ENCODE data around the gene PLAC9.
A peak's percentile ranks its signal among the peaks of the same experiment; 100 is the strongest.
"Not testable (repeated sequence)": the region's sequence is repeated elsewhere in the genome, so short reads cannot be mapped to it uniquely, and the experiment has no call there.

PLAC9 gene, protein sequence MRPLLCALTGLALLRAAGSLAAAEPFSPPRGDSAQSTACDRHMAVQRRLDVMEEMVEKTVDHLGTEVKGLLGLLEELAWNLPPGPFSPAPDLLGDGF

DNA sequence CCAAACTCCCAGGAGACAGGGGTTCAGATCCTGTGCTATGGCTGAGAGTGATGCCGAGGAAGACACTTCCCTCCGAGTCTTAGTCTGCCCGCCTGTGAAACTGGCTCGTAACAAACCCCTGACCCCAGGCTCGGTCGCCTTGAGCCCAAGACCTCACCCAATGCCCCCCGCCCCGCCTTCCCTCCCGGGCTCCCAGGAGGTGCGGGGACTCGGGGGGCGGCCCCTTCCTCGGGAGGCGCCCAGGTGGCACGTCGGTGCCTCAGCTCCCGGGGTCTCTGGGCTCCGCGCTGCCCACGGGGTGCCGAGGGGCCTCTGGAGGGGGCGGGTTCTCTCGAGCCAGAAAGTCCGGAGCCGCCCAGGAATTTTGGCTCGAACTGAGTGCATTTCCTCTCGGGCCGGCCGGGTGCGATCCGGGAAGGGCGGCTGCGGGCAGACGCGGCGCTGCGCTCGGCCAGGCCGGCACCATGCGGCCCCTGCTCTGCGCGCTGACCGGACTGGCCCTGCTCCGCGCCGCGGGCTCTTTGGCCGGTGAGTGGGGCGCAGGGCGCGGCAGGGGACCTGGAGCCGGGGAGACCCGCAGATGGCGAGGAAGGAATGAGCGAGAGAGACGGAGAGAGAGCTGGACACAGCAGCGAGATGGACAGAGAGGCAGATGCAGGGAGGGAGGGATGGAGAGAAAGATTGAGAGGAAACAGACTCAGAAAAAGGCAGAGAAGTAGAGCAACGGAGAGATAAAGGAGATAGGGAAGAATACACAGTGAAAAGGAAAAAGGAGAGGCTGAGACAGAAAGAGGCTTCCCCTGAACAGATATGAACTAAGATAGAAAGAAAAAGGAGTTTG, at the start of gene PLAC9:
PLAC9 (plus strand) TSS at position 432 of the 841 bp plus-strand sequence; CDS start at position 465, 33 bp downstream.
- H3K4me3 Mint-ChIP-seq = peak within 1 kb of the TSS; percentile 1
- H3K27ac Mint-ChIP-seq = no peak within 1 kb of the TSS
- H3K27me3 Mint-ChIP-seq = peaks cover 42% of the 10 kb centered on the region
- H3K4me1 Mint-ChIP-seq (ENCODE audit: low read depth) = peaks cover 9% of the 10 kb centered on the region
- H3K9me3 Mint-ChIP-seq = no peaks in the 10 kb centered on the region
- no peaks in the 10 kb centered on the region for H3K36me3 Mint-ChIP-seq (ENCODE audit: low read depth)
- intact Hi-C loops (cut with micrococcal nuclease) = no loop called here

DNA sequence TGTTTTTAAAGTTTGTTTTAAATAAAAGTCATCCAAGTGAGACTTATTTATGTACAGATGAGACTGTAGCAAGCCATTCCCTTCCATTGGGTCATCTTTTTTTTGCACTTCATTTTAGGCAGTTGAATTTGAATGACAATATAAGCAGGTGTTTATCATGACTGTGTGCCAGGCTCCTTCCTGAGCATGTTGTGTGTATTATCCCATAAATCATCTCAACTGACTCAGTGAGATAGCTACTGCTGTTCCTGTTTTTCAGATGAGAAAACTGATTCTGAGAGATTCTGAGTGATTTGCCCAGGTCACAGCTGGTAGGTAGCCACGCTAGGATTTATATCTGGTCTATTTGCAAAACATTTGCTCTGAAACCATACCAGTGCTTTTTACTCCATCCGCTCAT, 42.4 kb upstream of the PLAC9 start:
- no peak overlapping the region for H3K27ac Mint-ChIP-seq

DNA sequence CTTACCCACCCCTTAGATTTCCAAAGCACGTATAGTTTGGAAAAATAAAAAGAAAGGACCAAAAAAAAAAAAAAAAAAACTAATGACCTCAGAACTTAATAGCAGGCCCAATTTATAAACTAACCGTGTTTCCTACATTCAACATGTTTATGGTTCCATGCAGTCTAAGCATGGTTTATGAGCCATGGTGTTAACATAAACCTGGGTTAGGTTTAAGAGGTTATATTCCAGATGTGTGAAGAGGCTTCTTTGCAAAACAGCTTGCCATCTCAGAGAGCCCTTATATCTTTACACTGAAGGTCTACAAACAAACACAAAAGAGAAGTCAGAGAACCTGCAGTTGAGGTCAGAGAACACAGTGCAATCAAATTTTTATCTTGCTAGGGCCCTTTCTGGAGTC, 38.3 kb upstream of the PLAC9 start:
- no peak overlapping the region for H3K4me3 Mint-ChIP-seq
- H3K27me3 Mint-ChIP-seq = peaks cover 4% of the 10 kb centered on the region
- peaks cover 14% of the 10 kb centered on the region for H3K36me3 Mint-ChIP-seq (ENCODE audit: low read depth)
- no peaks in the 10 kb centered on the region for H3K9me3 Mint-ChIP-seq
- no peak overlapping the region for H3K27ac Mint-ChIP-seq
- intact Hi-C loops (cut with micrococcal nuclease) = no loop called here
- no peaks in the 10 kb centered on the region for H3K4me1 Mint-ChIP-seq (ENCODE audit: low read depth)

More for the DNA sequence above, 42.4 kb upstream of the PLAC9 start:
- H3K4me1 Mint-ChIP-seq (ENCODE audit: low read depth) = no peaks in the 10 kb centered on the region
- peaks cover 20% of the 10 kb centered on the region for H3K36me3 Mint-ChIP-seq (ENCODE audit: low read depth)
- no peaks in the 10 kb centered on the region for H3K27me3 Mint-ChIP-seq
- H3K9me3 Mint-ChIP-seq = no peaks in the 10 kb centered on the region
- intact Hi-C loops (cut with micrococcal nuclease) = no loop called here
- H3K4me3 Mint-ChIP-seq = no peak overlapping the region

DNA sequence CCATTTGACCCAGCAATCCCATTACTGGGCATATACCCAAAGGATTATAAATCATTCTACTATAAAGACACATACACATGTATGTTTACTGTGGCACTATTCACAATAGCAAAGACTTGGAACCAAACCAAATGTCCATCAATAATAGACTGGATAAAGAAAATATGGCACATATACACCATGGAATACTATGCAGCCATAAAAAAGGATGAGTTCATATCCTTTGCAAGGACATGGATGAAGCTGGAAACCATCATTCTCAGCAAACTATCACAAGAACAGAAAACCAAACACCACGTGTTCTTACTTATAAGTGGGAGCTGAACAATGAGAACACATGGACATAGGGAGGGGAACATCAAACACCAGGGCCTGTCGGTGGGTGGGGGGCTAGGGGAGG, 34.3 kb upstream of the PLAC9 start:
- H3K4me3 Mint-ChIP-seq; H3K9me3 Mint-ChIP-seq; H3K36me3 Mint-ChIP-seq (ENCODE audit: low read depth); H3K4me1 Mint-ChIP-seq (ENCODE audit: low read depth); H3K27ac Mint-ChIP-seq; intact Hi-C loops (cut with micrococcal nuclease); H3K27me3 Mint-ChIP-seq: not testable (repeated sequence)

DNA sequence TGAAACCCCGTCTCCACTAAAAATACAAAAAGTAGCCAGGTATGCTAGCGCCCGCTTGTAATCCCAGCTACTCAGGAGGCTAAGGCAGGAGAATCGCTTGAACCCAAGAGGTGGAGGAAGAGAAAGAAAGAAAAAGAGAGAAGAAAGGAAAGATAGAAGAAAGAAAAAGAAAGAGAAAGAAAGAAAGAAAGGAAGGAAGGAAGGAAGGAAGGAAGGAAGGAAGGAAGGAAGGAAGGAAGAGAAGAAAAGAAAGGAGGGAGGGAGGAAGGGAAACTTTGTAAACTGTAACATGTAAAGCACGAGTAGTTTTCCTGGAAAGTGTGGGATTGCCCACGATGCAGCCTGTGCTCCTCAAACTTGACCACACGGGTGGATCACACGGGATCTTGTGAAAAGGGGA, 33.2 kb upstream of the PLAC9 start:
- H3K9me3 Mint-ChIP-seq; intact Hi-C loops (cut with micrococcal nuclease); H3K36me3 Mint-ChIP-seq (ENCODE audit: low read depth): not testable (repeated sequence)

DNA sequence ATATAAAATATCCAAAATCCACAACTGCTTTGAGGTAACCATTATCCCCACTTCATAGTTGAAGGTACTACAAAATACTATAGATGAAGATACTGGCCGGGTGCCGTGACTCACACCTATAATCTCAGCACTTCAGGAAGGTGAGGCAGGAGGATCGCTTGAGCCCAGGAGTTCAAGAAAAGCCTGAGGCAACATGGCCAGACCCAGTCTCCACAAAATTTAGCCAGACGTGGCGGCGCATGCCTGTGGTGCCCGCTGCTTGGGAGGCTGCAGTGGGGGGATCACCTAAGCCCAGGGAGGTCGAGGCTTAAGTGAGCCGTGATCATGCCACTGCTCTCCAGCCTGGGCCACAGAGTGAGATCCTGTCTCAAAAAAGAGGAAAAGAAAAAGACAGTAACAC, 32.4 kb upstream of the PLAC9 start:
- no peaks in the 10 kb centered on the region for H3K4me1 Mint-ChIP-seq (ENCODE audit: low read depth)
- no peaks in the 10 kb centered on the region for H3K9me3 Mint-ChIP-seq
- no peak overlapping the region for H3K4me3 Mint-ChIP-seq
- H3K36me3 Mint-ChIP-seq (ENCODE audit: low read depth) = no peaks in the 10 kb centered on the region
- H3K27me3 Mint-ChIP-seq = peaks cover 4% of the 10 kb centered on the region
- no peak overlapping the region for H3K27ac Mint-ChIP-seq
- intact Hi-C loops (cut with micrococcal nuclease) = no loop called here

More for the DNA sequence above, 33.2 kb upstream of the PLAC9 start:
- not testable (repeated sequence) for H3K27ac Mint-ChIP-seq; H3K4me3 Mint-ChIP-seq; H3K4me1 Mint-ChIP-seq (ENCODE audit: low read depth); H3K27me3 Mint-ChIP-seq

DNA sequence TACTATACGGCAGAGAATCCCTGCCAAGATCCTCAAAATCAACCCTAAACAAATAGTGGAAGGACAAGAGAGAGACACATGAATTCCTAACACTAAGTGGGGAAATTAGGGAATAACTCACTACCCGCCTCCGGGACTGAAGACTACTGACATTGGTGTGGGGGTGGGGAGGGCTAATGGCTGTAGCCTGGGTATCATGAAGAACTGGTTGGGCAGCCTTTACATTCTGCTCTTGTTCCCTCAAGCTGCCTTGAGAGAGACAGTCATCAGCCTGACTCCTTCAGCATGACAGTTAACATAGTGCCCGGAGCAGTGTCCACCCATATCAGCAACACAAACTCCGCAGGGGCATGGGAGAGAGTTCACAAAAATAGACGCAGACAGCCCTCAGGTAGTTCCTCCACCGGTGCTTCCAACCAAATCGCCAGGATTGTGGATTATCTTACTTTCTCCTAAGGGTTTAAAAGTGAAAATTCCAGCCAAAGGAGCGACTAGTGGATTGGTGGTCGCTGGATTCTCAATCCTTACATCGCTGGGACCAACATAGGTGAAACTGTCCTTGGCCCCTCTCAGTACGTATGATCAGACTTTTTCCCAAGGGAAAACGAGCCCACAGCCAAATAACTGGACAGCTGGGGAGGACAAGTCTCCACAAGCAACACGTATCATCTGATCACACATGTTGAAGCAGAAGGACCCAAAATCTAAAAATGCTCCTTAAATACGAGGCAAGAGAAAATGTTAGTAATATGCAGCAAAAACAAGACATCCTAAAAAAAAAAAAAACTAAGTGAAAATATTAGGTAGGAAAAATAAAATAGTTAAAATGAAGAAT, 31.5 kb upstream of the PLAC9 start:
- Mint-ChIP-seq H3K27ac (no peak overlapping the region), H3K27me3 (peaks cover 4% of the 10 kb centered on the region), H3K4me3 (no peak overlapping the region), H3K36me3 (ENCODE audit: low read depth) (no peaks in the 10 kb centered on the region), H3K4me1 (ENCODE audit: low read depth) (no peaks in the 10 kb centered on the region), H3K9me3 (no peaks in the 10 kb centered on the region)
- intact Hi-C loops (cut with micrococcal nuclease) = no loop called here

DNA sequence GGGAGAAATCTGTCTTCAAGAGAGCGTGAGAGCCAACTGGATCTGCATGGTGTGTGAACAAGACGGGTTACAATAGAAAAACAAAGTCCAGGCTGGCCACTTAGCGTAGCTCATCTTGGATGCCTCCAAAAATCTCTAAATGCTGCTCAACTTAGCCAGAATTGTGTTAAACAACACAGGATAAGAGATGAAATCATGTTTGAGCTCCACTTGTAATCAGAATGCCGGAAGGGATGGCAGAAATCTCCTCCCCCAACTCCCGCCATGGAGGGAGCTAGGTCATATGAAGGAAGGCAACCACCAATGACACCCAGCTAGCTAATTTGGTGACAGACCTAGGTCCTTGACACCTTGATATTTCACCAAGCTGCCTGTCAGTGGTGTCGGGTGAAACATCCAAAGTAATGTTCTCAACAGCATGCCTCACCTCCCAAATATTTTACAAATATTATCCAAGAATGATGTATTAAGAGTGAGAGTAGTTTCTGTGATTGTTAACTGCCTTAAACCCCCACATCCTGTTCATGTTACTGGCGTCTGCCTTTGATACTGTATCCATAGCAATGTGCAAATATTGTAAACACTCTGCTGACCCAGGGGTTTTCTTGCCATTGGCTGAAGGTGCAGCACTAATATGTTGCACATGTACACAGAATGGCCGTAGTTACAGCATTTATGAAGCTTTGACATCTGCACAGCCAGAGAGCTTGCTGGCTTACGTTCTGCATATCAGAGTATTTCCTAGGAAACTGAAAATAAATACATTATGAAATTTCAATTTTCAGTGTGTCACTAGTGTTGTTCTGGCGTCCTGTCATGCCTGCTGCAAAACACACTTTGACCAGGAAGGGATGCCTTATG, 28.2 kb upstream of the PLAC9 start:
- no peak overlapping the region for H3K27ac Mint-ChIP-seq
- intact Hi-C loops (cut with micrococcal nuclease) = no loop called here
- no peaks in the 10 kb centered on the region for H3K27me3 Mint-ChIP-seq
- H3K9me3 Mint-ChIP-seq = peaks cover 26% of the 10 kb centered on the region
- H3K4me1 Mint-ChIP-seq (ENCODE audit: low read depth) = no peaks in the 10 kb centered on the region
- no peaks in the 10 kb centered on the region for H3K36me3 Mint-ChIP-seq (ENCODE audit: low read depth)
- no peak overlapping the region for H3K4me3 Mint-ChIP-seq

DNA sequence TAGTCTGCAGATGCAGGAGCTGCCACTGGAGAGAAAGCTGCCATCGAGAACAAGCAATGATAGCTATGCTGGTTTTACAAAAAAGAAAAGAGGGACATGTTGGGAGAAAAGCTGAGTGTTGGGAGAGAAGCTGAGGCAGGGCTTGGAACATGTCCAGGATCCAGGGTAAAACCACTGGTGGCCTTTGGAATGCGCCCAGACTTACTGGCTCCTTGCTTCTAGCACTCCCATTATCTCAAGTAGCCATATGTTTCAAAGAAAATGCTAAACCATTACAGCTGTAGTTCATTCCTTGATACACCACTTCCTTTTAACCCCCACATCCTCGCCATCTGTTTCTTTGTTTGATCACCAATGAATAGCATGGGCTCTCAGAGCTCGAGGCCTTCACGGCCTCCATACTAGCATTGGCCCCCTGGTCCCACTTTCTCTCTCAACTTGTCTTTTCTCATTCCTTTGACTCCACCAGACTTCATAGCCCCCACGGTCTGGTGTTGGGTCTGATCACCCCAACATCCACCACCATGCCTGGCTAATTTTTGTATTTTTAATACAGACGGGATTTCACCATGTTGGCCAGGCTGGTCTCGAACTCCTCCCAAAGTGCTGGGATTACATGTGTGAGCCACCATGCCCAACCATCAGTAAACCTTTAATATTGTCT, 23.8 kb upstream of the PLAC9 start:
- Mint-ChIP-seq H3K9me3 (peaks cover 36% of the 10 kb centered on the region), H3K4me3 (no peak overlapping the region), H3K27ac (no peak overlapping the region), H3K27me3 (no peaks in the 10 kb centered on the region), H3K4me1 (ENCODE audit: low read depth) (no peaks in the 10 kb centered on the region), H3K36me3 (ENCODE audit: low read depth) (no peaks in the 10 kb centered on the region)
- intact Hi-C loops (cut with micrococcal nuclease) = no loop called here

DNA sequence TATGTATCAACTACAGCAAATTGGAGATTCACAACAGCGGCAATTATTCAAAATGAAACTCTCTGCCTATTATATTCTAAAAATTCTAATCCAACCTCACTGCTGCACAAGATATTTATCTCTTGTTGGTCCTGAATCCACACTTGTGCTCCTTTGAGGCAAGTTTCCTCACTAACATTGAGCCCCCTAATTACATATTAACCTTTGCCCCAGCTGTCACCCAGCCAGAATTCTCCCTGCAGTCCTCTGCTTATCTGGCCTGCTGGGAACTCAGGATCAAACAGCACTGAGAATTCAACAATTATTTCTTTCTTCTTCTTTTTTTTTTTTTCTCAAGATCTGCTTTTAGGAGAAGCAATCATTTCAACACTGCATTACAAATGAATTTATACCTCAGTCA, 21.5 kb upstream of the PLAC9 start:
- H3K27me3 Mint-ChIP-seq = no peaks in the 10 kb centered on the region
- H3K36me3 Mint-ChIP-seq (ENCODE audit: low read depth) = no peaks in the 10 kb centered on the region
- H3K9me3 Mint-ChIP-seq = peaks cover 36% of the 10 kb centered on the region
- H3K27ac Mint-ChIP-seq = no peak overlapping the region
- H3K4me3 Mint-ChIP-seq = no peak overlapping the region
- H3K4me1 Mint-ChIP-seq (ENCODE audit: low read depth) = no peaks in the 10 kb centered on the region
- intact Hi-C loops (cut with micrococcal nuclease) = no loop called here

DNA sequence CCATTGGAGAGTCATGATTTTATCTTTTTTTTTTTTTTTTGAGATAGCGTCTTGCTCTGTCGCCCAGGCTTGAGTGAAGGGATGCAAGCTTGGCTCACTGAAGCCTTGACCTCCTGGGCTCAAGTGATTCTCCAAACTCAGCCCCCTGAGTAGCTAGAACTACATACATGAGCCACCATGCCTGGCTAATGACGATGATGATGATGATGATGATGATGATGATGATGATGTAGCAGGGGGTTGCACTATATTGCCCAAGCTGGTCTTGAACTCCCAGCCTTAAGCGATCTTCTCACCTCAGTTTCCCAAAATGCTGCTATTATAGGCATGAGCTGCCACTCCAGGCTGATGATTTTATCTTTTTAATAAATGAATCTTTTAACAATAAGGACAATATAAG, 13.9 kb upstream of the PLAC9 start:
- Mint-ChIP-seq H3K27me3 (peaks cover 7% of the 10 kb centered on the region), H3K4me1 (ENCODE audit: low read depth) (no peaks in the 10 kb centered on the region), H3K27ac (no peak overlapping the region), H3K9me3 (no peaks in the 10 kb centered on the region), H3K36me3 (ENCODE audit: low read depth) (no peaks in the 10 kb centered on the region), H3K4me3 (no peak overlapping the region)
- intact Hi-C loops (cut with micrococcal nuclease) = no loop called here

DNA sequence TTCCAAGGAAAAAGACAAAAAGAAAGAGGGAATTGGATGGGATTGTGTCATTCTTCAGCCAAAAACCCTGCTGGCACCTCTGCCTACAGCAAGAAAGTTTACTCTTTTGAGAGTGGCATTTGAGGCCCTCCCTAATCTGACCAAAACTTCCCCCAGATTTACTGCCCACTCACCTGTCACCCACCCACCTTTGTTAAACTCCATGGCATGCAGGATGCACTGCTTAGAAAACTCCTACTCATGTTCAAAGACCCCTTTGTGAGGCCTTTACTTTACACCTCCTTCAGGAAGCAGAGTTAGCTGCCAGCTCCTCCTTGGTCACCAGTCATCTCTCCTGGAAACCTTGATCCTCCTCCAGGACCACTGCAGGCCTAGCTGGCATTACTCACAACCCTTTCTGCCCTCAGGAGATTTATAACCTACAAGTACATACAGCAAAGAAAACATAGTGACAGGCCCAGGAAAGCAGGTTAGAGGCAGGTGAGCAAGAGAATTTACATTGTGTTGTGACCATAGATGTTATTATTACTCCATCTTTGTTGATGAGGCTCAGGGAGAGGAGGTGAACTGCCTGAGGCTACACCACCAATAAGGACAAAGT, 10.3 kb upstream of the PLAC9 start:
- Mint-ChIP-seq H3K4me1 (ENCODE audit: low read depth) (no peaks in the 10 kb centered on the region), H3K27me3 (peaks cover 7% of the 10 kb centered on the region), H3K36me3 (ENCODE audit: low read depth) (no peaks in the 10 kb centered on the region), H3K27ac (no peak overlapping the region), H3K9me3 (no peaks in the 10 kb centered on the region), H3K4me3 (no peak overlapping the region)
- intact Hi-C loops (cut with micrococcal nuclease) = no loop called here

DNA sequence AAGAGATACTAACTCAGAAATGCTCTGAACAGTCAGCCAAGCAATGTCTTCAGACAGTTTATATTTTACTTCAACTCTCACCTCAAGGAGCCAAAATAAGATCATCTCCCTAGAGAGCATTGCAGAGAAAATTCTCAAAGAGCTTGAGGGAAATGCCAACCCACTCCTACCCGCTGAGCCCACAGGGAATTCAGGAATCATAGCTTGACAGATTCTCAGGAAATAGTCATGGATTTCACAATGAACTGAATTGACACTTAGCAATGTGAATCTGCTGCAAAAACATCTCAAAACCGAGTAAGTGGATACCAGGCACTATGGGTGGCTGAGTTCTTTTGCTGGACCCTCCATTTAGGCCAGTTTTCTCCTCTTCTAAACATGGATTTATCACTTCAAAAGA, 9.8 kb upstream of the PLAC9 start:
- H3K4me3 Mint-ChIP-seq = no peak overlapping the region
- intact Hi-C loops (cut with micrococcal nuclease) = no loop called here
- peaks cover 7% of the 10 kb centered on the region for H3K27me3 Mint-ChIP-seq
- no peaks in the 10 kb centered on the region for H3K9me3 Mint-ChIP-seq
- no peaks in the 10 kb centered on the region for H3K36me3 Mint-ChIP-seq (ENCODE audit: low read depth)
- H3K4me1 Mint-ChIP-seq (ENCODE audit: low read depth) = no peaks in the 10 kb centered on the region
- H3K27ac Mint-ChIP-seq = no peak overlapping the region

Data from dendritic cell treated with granulocyte-macrophage colony-stimulating factor and Interleukin-4, amounts not matched to agents 40 ng/mL and 50 ng/mL, for 4 days (primary cell).